Measurements from ENCODE around the gene UGP2. TPM values are rescaled to one million over a fixed set of nuclear protein-coding genes. Genes with fewer than 3 reads are reported as not detected.

Gene UGP2
- 100 to 1,000 TPM in 5 of 6 donors, 10 to 100 TPM in 1; 99.3 to 162 (median 115) TPM for total RNA-seq

DNA sequence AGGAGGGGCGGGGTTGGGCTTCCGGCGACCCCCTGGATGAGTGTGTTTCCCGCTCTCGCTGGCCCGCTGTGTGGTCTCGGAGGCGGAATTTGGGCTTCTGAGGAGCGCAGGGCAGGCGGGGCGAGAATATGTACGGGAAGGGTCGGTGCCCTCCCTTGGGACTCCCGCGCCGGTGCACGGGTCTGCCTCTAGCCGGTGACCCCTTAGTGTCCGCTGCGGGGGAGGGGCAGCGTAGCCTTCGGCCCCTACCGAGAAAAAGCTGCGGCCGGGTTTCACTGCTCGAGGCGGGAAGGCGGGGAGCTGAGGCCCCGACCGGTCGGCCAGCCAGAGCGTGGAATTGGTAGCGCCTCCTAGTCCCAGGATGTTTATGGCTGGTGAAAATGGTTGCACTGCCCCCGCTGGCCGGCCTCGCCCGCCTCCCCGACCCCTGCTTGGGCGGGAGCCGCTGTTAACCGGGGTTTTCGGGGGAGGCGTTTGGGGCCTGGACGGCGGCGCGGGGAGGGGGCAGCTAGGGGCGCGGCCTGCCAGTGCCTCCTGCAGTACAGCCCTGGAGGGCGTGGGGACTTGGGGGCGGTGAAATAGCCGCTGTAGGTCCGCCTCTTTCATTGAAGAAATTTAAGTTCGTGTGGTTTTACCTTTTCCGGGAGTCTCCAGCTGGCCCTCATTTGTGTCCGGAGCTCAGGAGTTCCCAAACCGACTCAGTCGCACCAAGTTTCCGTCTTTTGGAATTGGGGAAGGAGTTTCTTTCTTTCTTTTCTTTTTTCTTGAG is at the start of gene UGP2:
TSS of gene UGP2 (plus strand) at position 643 of the 769 bp plus-strand sequence. CDS start 290 bp downstream, outside the sequence.
- ATAC-seq (ENCODE audit: low FRiP score in 2 of 2) (peak; percentile 94 to 96), DNase-seq (peak; percentile 95 to 98)
- H3K9me3 ChIP-seq = no peaks in the 10 kb centered on the region
- no peaks in the 10 kb centered on the region for H3K27me3 ChIP-seq
- peaks cover 28 to 38% (median 37%) of the 10 kb centered on the region in 4 donors for H3K4me1 ChIP-seq
- peak within 1 kb of the TSS; percentile 66 to 89 (median 80) for H3K4me3 ChIP-seq
- 0 to 2% methylated on average over 22 to 26 of the region's 59 CpGs for WGBS, 2 donors
- no peaks in the 10 kb centered on the region for H3K36me3 ChIP-seq
- H3K27ac ChIP-seq = peak within 1 kb of the TSS; percentile 97 to 100 (median 98)
- TF ChIP-seq POLR2AphosphoS5 (IDR thresholded peaks at IDR 0.05) (peak; percentile 89 to 95), EP300 (IDR thresholded peaks at IDR 0.05) (no peak), CTCF (IDR thresholded peaks at IDR 0.05) (peak in 1 of 6 experiments; percentile 13), POLR2A (IDR thresholded peaks at IDR 0.05) (peak in 3 of 4 donors; percentile 71 to 91 (median 85))

DNA sequence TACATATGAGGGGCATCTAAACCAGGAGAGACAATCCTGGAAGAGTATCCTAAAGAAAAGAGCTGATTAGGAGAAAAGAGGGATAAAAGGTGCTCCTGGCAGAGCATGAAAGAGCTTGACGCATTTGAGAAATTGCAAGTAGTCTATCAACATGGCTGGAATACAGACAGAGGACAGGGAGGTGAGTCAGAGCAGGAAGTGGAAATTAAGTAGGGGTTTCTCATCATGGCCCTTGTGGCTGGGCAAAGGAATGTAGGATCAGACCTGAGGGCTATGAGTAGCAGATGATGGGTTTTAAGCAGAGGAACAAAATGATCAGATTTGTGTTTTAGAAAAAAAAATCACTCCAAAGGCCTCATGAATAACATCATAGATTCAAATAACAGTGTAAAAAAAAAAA is 49.2 kb upstream of the UGP2 start:
- no peak for TF ChIP-seq POLR2AphosphoS5 (IDR thresholded peaks at IDR 0.05)
- no peak for TF ChIP-seq EP300 (IDR thresholded peaks at IDR 0.05)
- no peak for TF ChIP-seq POLR2A (IDR thresholded peaks at IDR 0.05)
- no peak for TF ChIP-seq CTCF (IDR thresholded peaks at IDR 0.05)
- H3K27ac ChIP-seq = no peak overlapping the region
- no peaks in the 10 kb centered on the region for H3K36me3 ChIP-seq
- no peaks in the 10 kb centered on the region for H3K9me3 ChIP-seq
- 87 to 100% methylated on average over 1 of the region's 1 CpG for WGBS, 2 donors
- H3K4me1 ChIP-seq = peaks cover 0 to 2% (median 0%) of the 10 kb centered on the region in 4 donors
- DNase-seq = no peak
- no peaks in the 10 kb centered on the region for H3K27me3 ChIP-seq
- ATAC-seq (ENCODE audit: low FRiP score in 2 of 2) = no peak
- no peak overlapping the region for H3K4me3 ChIP-seq

DNA sequence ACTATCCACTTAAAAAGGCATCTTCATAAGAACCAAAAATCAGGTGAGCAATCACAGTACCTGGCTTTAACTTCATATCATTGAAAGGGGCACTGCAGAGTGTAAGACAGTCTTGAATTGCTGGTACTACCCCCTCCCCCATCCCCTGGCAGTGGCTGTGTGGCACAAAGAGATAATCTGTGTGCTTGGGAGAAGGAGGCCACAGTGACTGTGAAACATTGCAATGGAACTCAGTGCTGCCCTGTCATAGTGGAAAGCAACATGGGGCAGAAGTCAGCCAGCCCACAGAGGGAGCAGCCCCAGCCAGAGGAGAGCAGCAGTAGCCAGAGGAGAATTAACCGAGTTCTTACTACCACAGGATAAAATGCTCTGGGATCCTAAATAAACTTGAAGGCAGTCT is 45.3 kb upstream of the UGP2 start:
- no peak overlapping the region for H3K4me3 ChIP-seq
- no peaks in the 10 kb centered on the region for H3K9me3 ChIP-seq
- H3K27ac ChIP-seq = no peak overlapping the region
- ATAC-seq (ENCODE audit: low FRiP score in 2 of 2) = no peak
- no peaks in the 10 kb centered on the region for H3K27me3 ChIP-seq
- no peaks in the 10 kb centered on the region for H3K36me3 ChIP-seq
- WGBS, 2 donors = 100% methylated on average over 1 of the region's 1 CpG; no CpG with 5 or more reads in 1 of the 2 donors
- no peaks in the 10 kb centered on the region for H3K4me1 ChIP-seq
- no peak for DNase-seq
- TF ChIP-seq CTCF (IDR thresholded peaks at IDR 0.05) (no peak), POLR2A (IDR thresholded peaks at IDR 0.05) (no peak), EP300 (IDR thresholded peaks at IDR 0.05) (no peak), POLR2AphosphoS5 (IDR thresholded peaks at IDR 0.05) (no peak)

GRCh38 chr2:63796796-63797195 is 44.9 kb upstream of the UGP2 start:
- no peak for ATAC-seq (ENCODE audit: low FRiP score in 2 of 2)
- TF ChIP-seq POLR2A (IDR thresholded peaks at IDR 0.05) = no peak
- no peak for TF ChIP-seq POLR2AphosphoS5 (IDR thresholded peaks at IDR 0.05)
- TF ChIP-seq CTCF (IDR thresholded peaks at IDR 0.05) = no peak
- no peak for TF ChIP-seq EP300 (IDR thresholded peaks at IDR 0.05)

More at GRCh38 chr2:63796796-63797195, 44.9 kb upstream of the UGP2 start:
- 79 to 90% methylated on average over 3 of the region's 3 CpGs for WGBS, 2 donors
- Histone ChIP-seq H3K27ac (no peak overlapping the region), H3K4me1 (no peaks in the 10 kb centered on the region), H3K27me3 (no peaks in the 10 kb centered on the region), H3K9me3 (no peaks in the 10 kb centered on the region), H3K4me3 (no peak overlapping the region), H3K36me3 (no peaks in the 10 kb centered on the region)
- DNase-seq = no peak

Measured in upper lobe of left lung (tissue), 6 donors.